HT1080 (cell line): Measurements from ENCODE around the gene ZIC5. TPM values are rescaled to one million over a fixed set of nuclear protein-coding genes. Genes with fewer than 3 reads are reported as not detected.
A peak's percentile ranks its signal among the peaks of the same experiment; 100 is the strongest.

Experiments used
- DNase-seq: peaks from one replicate; pipeline ENCODE4 v3.0.0-alpha.2; 2015; ENCODE audit warnings: low read depth
- polyA plus RNA-seq, 2 experiments: library from polyadenylated mRNA; depleted of rRNA; stranded (reverse); fragments of >200 nt; gene quantifications; 2 replicates each; pipeline ENCODE4 v1.2.3, GENCODE V29; 2015
- total RNA-seq: library from RNA; depleted of rRNA; stranded (reverse); fragments of >200 nt; shearing (Covaris generic); gene quantifications from 2 replicates; pipeline ENCODE4 v1.2.3, GENCODE V29; 2014; rRNA removed

ZIC5 gene
- total RNA-seq, result 1.2 and 1.8 TPM in 2 replicates
- polyA plus RNA-seq (2015; cell fraction: cytosol; rRNA removed), result 1.2 and 1.5 TPM in 2 replicates
- 1.1 and 1.2 TPM in 2 replicates for polyA plus RNA-seq (2015; cell fraction: nucleus; rRNA removed)

DNA sequence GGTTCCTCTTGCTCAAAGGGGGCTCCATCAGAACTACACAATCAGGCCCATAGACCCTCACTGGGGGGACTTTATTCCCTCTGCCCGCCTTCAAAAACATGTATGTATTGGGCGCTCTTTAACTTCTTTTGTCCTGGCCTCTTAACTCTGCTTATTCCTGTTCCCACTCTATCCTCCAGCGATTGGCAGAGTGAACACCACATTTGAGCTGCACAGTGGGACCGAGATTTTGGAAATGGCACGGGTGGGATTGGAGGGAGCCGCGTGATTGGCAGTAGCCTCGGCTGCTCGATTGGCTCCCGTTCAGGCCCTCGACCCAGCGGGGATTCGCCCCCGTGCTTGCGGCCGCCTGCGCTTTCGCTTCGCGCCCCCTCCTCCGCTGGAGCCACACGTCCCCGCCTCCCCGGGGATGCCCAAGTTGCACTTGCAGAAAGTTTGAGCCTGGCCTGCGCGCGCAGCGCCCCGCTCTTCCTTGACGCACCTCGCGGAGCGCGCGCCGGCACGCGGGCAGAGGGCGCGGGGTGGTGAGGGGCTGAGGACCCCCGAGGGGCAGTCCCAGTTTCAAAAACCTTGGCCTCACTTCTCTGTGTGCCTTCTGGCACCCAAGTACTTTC is at the start of gene ZIC5:
TSS of gene ZIC5 (minus strand) at position 192 of the 614 bp plus-strand sequence. CDS start at position 28, 164 bp downstream.
- DNase-seq, result no peak

DNA sequence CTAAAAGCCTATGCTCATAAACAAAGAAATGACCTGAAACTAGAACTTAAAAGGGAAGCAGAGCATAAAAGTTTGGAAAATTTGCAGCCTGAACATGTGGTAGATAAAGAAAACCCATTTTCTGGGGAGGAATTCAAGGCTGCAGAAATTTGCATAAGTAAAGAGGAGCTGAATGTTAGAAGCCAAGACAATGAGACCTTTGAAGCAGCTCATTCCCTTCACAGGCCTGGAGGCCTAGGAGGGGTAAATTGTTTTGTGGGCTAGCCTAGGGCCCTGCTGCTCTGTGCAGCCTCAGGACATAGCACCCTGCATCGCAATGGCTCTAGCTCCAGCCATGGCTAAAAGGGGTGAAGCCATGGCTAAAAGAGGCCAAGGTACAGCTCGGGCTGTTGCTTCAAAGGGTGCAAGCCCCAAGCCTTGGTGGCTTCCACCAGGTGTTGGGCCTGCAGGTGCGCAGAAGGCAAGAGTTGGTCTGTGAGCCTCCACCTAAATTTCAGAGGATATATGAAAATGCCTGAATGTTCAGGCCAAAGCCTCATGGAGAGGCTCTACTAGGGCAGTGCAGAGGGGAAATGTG is 48.3 kb upstream of the ZIC5 start:
- no peak for DNase-seq

DNA sequence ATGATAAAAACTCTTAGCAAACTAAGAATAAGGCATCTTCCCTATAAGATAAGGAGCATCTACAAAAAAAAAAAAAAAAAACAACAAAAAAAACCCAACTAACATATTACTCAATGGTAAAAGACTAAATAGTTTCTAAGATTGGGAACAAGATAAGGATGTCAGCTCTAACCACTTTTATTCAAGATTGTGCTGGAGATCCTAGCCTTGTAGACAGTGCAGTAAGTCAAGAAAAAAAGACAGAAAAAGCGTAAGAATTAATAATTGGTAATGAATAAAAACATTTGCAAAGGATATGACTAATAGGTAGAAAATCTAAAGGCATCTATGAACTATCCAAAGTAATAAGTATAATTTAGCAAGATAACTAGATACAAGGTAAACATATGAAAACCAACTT is 43.1 kb upstream of the ZIC5 start:
- no peak for DNase-seq

DNA sequence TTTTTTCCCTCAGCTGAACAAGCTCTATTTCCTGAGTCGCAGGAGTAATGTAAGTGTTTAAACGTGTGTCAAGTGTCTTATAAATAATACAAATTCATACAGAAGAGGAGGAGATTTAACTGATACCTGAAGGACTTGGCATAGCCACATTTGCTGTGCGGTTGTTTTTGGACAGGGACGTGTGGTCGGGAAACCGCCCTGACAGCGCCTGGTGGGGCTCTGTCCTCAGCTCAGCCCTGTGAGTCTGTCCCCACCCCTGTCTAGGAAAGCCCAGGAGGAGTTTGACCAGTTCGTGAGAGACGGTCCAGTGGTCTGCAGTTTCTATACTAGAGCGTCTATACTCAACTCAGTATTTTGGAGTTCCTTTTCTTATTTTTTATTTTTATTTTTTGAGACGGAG is 26.7 kb upstream of the ZIC5 start:
- no peak for DNase-seq

GRCh38 chr13:99997702-99998214 is 26.2 kb upstream of the ZIC5 start:
- no peak for DNase-seq

- no peak for DNase-seq
Observed at GRCh38 chr13:99996381-99996973, 24.9 kb upstream of the ZIC5 start.

DNA sequence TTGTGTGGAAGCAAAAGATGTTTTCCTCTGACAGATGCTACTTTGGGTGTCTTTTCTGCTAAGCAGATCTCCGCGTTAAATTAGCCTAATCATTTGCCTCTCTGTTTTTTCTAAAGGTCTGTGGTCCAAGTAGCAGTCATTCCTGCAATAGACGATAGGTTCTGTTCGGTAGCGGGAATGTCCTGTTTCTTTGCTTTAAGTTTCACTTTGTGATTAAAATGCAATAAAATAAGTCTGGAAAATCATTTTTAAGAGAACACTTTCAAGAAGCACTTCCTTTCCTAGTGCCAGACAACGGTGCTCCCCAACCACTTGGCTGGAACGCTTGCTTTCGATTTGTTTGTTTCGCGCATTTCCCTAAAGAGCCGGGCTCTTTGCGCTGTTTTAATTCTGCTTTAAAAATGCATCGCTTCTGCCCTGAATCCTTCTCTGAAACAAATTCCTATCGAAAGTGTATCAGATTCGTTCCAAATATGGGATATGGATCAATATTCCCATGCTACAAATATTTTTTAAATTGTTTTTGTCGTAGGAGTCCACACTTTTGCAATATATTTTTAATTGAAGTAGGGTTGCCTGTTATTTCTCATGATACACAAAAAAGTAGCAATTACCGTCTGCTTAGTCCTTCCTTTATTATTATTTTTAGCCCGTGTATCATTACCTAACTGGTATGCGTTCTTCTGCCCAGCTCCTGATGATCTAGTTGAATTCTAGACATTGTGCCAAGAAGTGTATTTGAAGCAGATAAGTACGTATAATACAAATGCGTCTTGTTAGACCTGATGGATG is 24.2 kb upstream of the ZIC5 start:
- no peak for DNase-seq

- no peak for DNase-seq
Observed at GRCh38 chr13:99995104-99995588, 23.6 kb upstream of the ZIC5 start.

- DNase-seq, result no peak
Observed at GRCh38 chr13:99994638-99995020, 23.1 kb upstream of the ZIC5 start.

GRCh38 chr13:99993660-99994637 is 22.4 kb upstream of the ZIC5 start:
- no peak for DNase-seq

DNA sequence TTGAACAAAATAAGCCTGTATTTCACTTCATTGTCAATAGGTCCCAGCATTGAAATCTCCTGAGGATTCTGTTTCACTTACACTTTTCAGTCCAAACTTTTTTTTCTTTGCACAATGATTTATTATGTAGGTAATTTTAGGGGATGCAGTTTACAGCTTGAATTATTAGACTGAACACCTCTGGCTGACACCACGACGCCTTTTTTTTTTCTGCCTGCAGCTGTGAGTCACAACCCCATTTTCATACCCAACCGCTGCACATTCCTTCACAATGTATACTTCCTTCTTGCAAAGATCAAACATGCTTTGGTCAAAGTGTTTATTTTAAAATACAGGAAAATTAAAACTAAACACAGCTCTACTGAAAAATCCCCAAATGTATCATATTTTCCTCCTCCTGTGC is 21.4 kb upstream of the ZIC5 start:
- DNase-seq, result peak; percentile 82

DNA sequence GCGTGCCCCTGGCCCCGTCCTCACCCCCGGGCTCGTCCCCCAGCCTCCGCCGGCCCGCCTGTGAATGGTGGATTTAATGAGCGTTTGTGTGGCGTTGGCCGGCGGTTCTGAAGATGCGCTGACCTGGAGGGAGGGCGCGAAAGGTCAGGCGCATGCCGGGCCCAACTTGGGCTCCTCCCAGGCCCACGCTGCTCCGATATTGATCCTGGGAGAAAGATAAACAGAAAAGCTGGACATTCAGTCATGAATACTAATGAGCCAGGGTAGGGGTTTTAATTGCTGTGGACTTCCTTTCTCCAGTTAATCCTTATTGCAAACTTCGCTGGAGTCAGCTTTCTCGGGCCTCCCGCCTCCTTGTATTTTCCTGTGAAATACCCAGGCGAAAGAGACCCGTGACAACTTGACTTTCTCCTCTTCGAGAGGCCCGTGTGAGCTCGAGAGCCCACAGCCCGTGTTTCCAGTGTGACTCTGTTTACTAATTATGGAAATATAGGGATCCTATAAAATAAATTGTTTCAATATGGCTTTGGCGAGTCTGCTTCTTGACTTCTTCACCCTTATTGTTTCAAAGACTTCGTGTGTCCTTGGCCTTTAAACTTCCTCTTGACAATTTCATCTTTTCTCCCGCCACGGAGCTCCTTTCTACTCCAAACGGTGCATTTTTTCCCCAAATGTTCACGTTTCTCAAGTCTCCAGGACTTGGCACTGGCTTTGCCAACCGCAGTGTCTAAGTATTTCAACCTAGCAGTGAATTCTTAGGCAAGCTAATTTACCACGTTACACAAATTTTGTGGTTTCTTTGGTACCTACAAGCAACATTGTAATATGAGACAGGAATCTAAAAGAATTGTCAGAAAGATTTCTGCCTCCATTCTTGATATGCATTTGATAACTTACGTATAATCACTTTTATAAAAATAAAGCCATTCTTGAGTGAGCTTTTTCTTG is 20.5 kb upstream of the ZIC5 start:
- DNase-seq, result no peak

GRCh38 chr13:99991013-99991827 is 19.7 kb upstream of the ZIC5 start:
- no peak for DNase-seq

DNA sequence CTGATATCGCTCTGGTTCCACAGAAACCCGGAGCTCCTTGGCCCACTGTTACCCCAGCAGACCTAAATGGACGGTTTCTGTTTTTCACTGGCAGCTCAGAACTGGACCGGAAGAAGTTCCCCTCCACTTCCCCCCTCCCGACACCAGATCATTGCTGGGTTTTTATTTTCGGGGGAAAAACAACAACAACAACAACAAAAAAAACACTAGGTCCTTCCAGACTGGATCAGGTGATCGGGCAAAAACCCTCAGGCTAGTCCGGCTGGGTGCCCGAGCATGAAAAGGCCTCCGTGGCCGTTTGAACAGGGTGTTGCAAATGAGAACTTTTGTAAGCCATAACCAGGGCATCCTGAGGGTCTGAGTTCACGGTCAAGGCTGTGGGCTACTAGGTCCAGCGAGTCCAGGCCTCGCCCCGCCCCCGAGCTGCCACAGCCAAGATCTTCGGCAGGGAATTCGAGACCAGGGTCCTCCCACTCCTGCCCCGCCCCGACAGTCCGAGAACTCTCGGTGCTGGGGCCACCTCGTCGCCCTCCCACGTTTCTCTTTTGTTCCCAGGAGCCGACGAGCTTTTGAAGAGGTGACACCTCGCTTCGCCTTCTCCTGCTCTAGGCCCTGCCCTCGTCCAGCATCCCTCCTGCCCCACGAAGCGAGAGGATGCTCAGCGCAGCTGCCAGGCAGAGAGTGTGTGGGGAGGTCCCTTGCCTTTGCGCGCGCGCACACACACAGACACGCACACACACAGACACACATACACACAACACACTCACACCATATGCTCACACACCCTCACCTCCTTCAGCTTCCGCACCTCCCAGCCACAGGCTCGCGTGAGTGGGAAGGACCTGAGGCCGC is 18.8 kb upstream of the ZIC5 start:
- DNase-seq, result no peak

GRCh38 chr13:99989276-99990125 is 17.9 kb upstream of the ZIC5 start:
- no peak for DNase-seq

- DNase-seq, result no peak
Observed at GRCh38 chr13:99988529-99989275, 17.1 kb upstream of the ZIC5 start.
